Measurements from ENCODE around the gene CACNB2. TPM values are rescaled to one million over a fixed set of nuclear protein-coding genes. Genes with fewer than 3 reads are reported as not detected.
"Not testable (repeated sequence)": the region's sequence is repeated elsewhere in the genome, so short reads cannot be mapped to it uniquely, and the experiment has no call there.

Gene CACNB2
- total RNA-seq, 2 donors from 2014 or later = 9.8 to 12.1 TPM

- H3K9ac ChIP-seq (ENCODE audit: low read depth in 2 of 2, low read length in 2 of 2) = no peak overlapping the region
- intact Hi-C loops (cut with DNase I) = no loop called here
- DNase-seq = no peak
- no peak for TF ChIP-seq CTCF (IDR thresholded peaks at IDR 0.05)
- H3K27ac ChIP-seq = no peak overlapping the region
- no peaks in the 10 kb centered on the region for H3K27me3 ChIP-seq
- H3K4me1 ChIP-seq = no peaks in the 10 kb centered on the region
- H3K36me3 ChIP-seq = no peaks in the 10 kb centered on the region
- no peak overlapping the region for H3K4me3 ChIP-seq
- H3K9me3 ChIP-seq = no peaks in the 10 kb centered on the region
These were observed 299.4 kb downstream of the CACNB2 start for GRCh38 chr10:18439601-18440000.

GRCh38 chr10:18445635-18446034, 305.4 kb downstream of the CACNB2 start:
- DNase-seq; H3K9me3 ChIP-seq; H3K9ac ChIP-seq (ENCODE audit: low read depth in 2 of 2, low read length in 2 of 2); H3K36me3 ChIP-seq; H3K4me3 ChIP-seq; H3K27ac ChIP-seq; H3K4me1 ChIP-seq; intact Hi-C loops (cut with DNase I); H3K27me3 ChIP-seq: not testable (repeated sequence)

- H3K27ac ChIP-seq = no peak overlapping the region
- intact Hi-C loops (cut with DNase I) = no loop called here
- no peaks in the 10 kb centered on the region for H3K9me3 ChIP-seq
- H3K9ac ChIP-seq (ENCODE audit: low read depth in 2 of 2, low read length in 2 of 2) = no peak overlapping the region
- H3K4me1 ChIP-seq = no peaks in the 10 kb centered on the region
- no peak overlapping the region for H3K4me3 ChIP-seq
- no peak for DNase-seq
- no peak for TF ChIP-seq CTCF (IDR thresholded peaks at IDR 0.05)
- H3K36me3 ChIP-seq = no peaks in the 10 kb centered on the region
- H3K27me3 ChIP-seq = no peaks in the 10 kb centered on the region
These were observed 306.0 kb downstream of the CACNB2 start for GRCh38 chr10:18446205-18446604.

- Histone ChIP-seq H3K4me3 (no peak overlapping the region), H3K4me1 (no peaks in the 10 kb centered on the region), H3K36me3 (no peaks in the 10 kb centered on the region), H3K27ac (no peak overlapping the region), H3K9me3 (no peaks in the 10 kb centered on the region), H3K27me3 (no peaks in the 10 kb centered on the region), H3K9ac (ENCODE audit: low read depth in 2 of 2, low read length in 2 of 2) (no peak overlapping the region)
- DNase-seq = no peak
- no peak for TF ChIP-seq CTCF (IDR thresholded peaks at IDR 0.05)
- intact Hi-C loops (cut with DNase I) = no loop called here
These were observed 309.4 kb downstream of the CACNB2 start for GRCh38 chr10:18449611-18450026.

- intact Hi-C loops (cut with DNase I) = no loop called here
- H3K9ac ChIP-seq (ENCODE audit: low read depth in 2 of 2, low read length in 2 of 2) = no peak overlapping the region
These were observed 310.1 kb downstream of the CACNB2 start for GRCh38 chr10:18450298-18450697.

More at GRCh38 chr10:18450298-18450697, 310.1 kb downstream of the CACNB2 start:
- no peak overlapping the region for H3K4me3 ChIP-seq
- H3K27me3 ChIP-seq = no peaks in the 10 kb centered on the region
- H3K27ac ChIP-seq = no peak overlapping the region
- H3K9me3 ChIP-seq = no peaks in the 10 kb centered on the region
- no peak for TF ChIP-seq CTCF (IDR thresholded peaks at IDR 0.05)
- H3K36me3 ChIP-seq = no peaks in the 10 kb centered on the region
- DNase-seq = no peak
- no peaks in the 10 kb centered on the region for H3K4me1 ChIP-seq

Data from colonic mucosa (tissue), 4 donors.